HG02840 (cell line): ENCODE data around the gene SLC30A1.
"Not testable (repeated sequence)": the region's sequence is repeated elsewhere in the genome, so short reads cannot be mapped to it uniquely, and the experiment has no call there.

ENCODE experiments used
- ATAC-seq: cut with Tn5 transposase; IDR thresholded peaks from one replicate; pipeline ENCODE4 v1.9.1; 2021; ENCODE audit warnings: mild to moderate bottlenecking, moderate library complexity, moderate number of reproducible peaks; ENCODE audit not compliant: unreplicated experiment, low FRiP score

The SLC30A1 gene

DNA sequence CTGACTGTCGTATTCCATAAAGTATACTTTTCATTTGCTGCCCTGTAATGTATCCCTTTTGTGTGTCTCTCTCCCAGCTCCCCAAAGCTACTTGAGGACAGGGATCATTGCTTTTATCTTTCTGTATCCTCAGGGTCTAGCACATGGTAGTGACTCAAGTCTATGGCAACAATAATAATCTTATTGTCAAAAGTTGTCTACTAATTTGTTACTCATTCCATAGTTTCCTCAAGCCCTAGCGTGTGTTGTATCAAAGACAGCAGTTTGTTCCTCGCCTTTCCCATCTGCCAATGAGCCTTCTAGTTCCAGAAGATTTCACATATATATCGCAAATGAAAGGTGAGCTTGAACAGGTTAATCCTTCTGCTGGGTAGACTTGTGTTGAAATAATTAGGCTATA is 9.8 kb upstream of the SLC30A1 start:
- ATAC-seq = no peak

GRCh38 chr1:211587123-211587522 is 8.2 kb upstream of the SLC30A1 start:
- no peak for ATAC-seq

- ATAC-seq = no peak
Measured at GRCh38 chr1:211586538-211586937, 7.6 kb upstream of the SLC30A1 start.

- no peak for ATAC-seq
Measured at GRCh38 chr1:211583011-211583992, 4.3 kb upstream of the SLC30A1 start.

- no peak for ATAC-seq
Measured at GRCh38 chr1:211581526-211581925, 2.6 kb upstream of the SLC30A1 start.

DNA sequence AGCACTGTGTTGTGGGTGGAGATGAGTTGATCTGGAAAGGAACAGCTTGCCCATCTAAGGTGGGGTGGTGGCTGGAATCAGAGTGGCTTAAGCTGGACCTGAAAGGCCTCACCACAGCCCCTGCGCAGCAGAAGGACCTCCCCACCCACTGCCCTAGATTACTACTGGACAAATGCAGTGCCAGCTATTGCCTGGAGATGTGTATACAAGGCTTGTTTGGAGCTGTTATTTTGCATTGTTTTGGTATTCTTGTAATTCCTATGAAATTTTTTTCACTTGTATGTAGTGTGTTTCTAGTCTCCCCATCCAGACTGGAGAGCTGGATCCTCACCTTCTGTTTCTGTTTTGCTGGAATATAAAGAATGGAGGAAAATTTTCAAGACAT is 1.3 kb upstream of the SLC30A1 start:
- no peak for ATAC-seq

GRCh38 chr1:211579440-211580302 is 710 bp upstream of the SLC30A1 start:
- peak; percentile 36 for ATAC-seq

DNA sequence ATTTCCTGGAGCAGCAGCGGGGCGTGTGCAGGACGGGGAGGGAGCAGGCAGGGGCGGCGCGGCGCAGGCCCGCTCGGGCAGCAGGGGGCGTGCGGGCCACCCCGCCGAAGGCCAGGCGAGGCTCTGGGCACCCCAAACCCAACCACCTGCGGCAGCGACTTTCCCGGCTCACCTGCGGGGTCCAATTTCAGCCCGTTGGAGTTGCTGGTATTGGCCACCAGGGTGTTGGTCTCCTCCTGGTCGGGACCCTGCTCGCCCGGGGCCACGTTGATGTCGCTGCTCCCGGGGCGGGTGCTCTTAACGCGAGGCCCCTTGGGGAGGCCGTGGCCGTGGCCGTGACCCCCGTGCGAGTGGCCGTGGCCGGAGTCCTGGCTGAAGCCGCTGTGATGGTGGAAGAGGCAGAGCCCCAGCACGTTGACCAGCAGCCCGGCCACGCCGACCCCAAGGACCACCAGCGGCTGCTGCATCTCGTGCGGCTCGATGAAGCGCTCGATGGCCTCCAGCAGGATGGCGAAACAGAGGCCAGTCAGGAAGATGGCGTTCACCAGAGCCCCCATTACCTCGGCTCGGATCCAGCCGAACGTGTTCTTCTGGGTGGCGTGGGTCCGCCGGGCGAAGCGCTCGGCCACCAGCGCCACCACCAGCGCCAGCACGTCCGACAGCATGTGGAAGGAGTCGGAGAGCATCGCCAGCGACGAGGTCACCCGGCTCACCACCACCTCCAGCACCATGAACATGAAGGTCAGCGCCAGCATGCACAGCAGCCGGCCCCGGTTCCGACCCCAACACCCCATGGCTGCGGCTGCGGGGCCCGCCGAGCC is 932 bp downstream of the SLC30A1 start:
- ATAC-seq = peak; percentile 11

GRCh38 chr1:211577277-211577818 is 1.6 kb downstream of the SLC30A1 start:
- no peak for ATAC-seq

DNA sequence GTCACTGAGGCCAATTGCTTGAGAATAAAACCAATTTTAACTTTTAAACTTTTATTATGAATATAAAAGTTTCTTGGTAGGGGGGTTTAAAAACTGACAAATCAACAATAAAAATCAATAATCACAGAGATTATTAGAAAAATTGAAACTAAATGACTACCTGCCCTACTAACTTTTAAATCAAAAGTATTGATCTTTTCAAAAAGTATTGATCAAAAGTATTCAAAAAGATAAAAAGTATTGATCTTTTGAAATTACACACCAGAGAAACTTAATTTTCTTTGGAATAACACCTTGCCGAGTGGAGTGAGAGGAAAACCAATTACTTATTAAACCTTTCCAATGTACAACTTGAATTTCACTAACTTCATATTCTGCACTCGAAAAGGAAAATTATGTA is 2.2 kb downstream of the SLC30A1 start:
- ATAC-seq = no peak

- ATAC-seq = no peak
Measured at GRCh38 chr1:211574705-211575104, 4.3 kb downstream of the SLC30A1 start.

DNA sequence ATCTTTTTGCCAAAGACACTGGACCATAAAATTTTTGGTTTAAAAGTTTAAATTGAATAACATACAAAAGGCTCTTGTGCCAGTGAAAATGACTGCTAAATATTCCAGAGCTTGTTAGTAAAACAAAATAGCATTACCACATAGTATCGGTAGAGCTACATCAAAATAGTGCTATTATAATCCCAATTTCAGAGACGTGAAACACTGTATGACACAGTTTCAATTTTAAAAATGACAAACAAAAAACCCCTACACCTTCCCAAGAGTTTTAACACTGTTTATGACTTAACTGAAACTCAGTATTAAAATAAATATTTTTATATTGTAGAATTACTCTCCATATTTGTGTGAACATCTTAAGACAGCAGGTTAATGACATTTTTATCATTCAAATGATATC is 7.0 kb downstream of the SLC30A1 start:
- ATAC-seq = no peak

DNA sequence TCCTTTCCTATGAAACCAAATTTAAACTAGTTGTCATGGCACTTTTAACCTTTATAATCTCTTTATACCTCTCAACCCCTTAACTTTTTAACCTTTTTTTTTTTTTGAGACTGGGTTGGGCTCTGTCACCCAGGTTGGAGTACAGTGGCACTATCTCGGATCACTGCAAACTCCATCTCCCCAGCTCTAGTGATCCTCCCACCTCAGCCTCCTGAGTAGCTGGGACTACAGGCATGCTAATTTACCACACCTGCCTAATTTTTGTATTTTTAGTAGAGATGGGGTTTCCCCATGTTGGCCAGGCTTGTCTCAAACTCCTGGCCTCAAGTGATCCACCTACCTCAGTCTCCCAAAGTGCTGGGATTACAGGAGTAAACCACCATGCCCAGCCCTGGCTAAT is 8.6 kb downstream of the SLC30A1 start:
- ATAC-seq = not testable (repeated sequence)

DNA sequence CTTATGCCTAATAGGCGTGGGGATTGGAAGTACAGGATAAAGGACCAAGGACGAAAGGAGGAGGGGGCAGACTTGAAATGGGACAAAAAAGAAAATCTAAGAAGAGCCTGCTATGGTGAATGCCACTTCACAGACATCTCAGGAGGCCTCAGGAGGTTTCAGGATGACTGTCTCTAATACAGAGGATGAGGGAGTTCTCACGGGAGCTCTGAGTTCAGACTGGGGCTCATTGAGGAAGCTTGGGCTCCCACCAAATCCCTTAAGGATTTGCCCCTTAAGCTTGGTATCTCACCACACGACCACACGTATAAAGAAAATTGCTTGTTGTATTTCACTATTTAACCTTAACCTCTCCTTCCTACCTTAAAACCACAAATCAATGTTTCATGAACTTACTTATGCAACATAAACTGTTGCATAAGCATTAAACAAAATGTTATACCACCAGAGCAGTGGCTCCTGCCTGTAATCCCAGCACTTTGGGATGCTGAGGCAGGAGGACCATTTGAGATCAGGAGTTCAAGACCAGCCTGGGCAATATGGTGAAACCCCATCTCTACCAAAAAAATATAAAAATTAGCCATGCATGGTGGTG is 12.4 kb downstream of the SLC30A1 start:
- peak; percentile 87 for ATAC-seq

GRCh38 chr1:211564084-211564483 is 14.9 kb downstream of the SLC30A1 start:
- ATAC-seq = no peak

DNA sequence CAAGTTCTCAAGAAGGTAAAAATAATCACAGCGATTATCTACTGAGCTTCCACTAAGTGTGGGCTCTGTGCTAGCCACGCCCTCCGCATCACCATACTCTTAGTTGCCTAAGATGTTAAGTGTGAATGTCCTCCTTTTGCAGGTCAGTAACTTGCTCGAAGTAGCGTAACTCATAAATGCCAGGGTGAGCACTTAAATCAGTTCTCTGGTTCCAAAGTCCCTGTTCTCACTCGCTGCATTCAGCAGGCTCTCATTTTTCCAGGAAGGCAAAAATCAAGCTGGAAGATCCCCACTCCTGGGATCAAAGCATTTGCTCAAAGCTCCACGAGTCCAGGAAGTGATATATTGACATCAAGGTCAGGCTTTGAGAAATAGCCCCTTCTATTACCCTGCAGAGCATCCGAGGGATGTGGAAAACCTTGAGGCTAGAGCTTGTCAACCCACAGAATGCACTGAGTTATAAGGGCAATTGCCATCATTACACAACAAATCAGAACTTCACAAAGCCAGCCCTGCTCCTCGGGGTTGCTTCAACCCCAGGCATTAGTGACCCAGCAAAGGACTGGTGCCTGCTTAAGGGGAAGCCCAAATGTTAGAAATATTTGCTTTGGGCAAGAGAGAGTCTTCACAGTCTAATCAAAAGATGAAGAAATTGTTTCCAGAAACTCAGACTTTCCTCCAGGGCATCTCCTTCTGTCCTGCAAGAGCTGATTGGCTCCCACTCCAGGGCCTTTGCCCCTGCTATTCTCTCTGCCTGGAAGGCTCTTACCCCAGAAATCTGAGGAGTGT is 19.5 kb downstream of the SLC30A1 start:
- no peak for ATAC-seq

DNA sequence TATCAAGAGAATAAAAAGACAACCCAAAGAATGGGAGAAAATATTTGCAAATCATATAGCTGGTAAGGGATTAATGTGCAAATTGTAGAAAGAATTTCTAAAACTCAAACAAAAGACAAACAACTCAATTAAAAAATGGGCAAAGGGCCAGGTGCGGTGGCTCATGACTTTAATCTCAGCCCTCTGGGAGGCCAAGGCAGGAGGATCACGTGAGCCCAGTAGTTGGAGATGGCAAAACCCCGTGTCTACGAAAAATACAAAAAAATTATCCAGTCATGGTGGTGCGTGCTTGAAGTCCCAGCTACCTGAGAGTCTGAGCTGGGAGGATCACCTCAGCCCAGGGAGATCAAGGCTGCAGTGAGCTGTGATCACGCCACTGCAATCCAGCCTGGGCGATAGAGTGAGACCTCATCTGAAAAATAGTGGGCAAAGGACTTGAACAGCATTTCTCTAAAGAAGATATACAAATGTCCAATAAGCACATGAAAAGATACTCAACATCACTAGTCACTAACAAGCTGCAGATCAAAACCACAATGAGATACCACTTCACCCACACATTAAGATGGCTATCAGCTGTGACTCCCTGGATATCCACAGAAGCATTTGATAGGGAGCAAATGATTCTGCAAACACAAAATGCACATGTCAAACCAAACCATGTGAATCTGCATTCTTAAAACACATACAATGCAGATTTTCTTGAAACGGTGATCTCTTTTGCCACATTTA is 20.9 kb downstream of the SLC30A1 start:
- no peak for ATAC-seq

DNA sequence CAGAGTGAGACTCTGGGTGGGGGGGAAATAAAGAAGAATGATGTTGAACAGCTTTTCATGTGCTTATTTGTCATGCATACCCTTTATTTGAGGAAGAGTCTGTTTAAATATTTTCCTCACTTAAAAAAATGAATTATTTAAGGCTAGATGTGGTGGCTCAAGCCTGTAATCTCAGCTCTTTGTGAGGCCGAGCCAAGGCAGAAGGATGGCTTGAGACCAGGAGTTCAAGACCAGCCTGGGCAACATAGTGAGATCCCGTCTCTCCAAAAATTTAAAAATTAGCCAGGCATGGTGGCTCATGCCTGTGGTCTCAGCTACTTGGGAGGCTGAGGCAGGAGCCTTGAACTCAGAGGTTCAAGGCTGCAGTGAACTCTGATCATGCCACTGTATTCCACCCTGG is 25.4 kb downstream of the SLC30A1 start:
- no peak for ATAC-seq
